Mononuclear cell (primary cell): ENCODE data around the gene WDR27. TPM values are rescaled to one million over a fixed set of nuclear protein-coding genes. Genes with fewer than 3 reads are reported as not detected.

Source experiments
- H3K27me3 ChIP-seq: 2 replicates; pipeline ENCODE4 v1.6.0; 2011; ENCODE audit warnings: low read length, control low read depth; ENCODE audit not compliant: insufficient read depth
- H3K4me1 ChIP-seq: 2 replicates; pipeline ENCODE4 v1.5.1; 2011; ENCODE audit warnings: mild to moderate bottlenecking, low read length, control low read depth; ENCODE audit not compliant: insufficient read depth
- H3K4me3 ChIP-seq: 2 replicates; pipeline ENCODE4 v1.5.1; 2011; ENCODE audit warnings: mild to moderate bottlenecking, low read length, moderate library complexity
- H3K9me3 ChIP-seq: 2 replicates; pipeline ENCODE4 v1.5.1; 2011; ENCODE audit warnings: low read depth, mild to moderate bottlenecking, control low read depth, low read length
- total RNA-seq: library from RNA; depleted of rRNA; stranded (reverse); fragments of >200 nt; gene quantifications from one replicate; pipeline ENCODE4 v1.2.3, GENCODE V29; 2012

The WDR27 gene
- total RNA-seq, 1 donor, result 8.3 TPM

DNA sequence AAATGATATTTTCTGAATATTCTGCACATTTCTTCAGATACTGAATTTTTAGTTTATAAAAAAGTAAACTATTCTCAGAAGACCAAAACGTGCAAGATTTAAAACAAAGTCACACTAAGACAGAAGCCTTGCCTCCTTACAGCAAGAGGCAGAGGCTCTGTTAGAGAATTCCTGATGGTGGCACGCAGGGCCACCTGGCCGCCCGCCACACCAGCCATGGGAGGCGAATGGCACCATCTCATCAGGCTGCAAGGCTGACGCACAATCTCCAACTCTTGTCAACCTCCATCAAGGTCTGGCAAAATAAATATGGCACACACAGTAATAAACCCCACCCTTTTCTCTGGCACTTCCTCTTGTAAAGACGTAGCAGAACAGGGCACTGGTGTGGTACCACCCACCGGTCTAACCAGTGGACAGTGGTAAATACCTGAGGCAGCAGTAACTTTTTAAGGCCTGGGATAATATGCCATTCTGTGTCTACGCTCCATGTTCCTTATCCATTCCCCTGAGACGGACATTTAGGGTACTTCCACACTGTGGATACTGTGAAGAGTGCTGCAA is 111.4 kb downstream of the WDR27 start:
- Histone ChIP-seq H3K4me1 (peaks cover 18% of the 10 kb centered on the region), H3K4me3 (no peak overlapping the region)

GRCh38 chr6:169589699-169590257 is 112.1 kb downstream of the WDR27 start:
- H3K27me3 ChIP-seq, result no peaks in the 10 kb centered on the region
- no peak overlapping the region for H3K4me3 ChIP-seq
- peaks cover 18% of the 10 kb centered on the region for H3K4me1 ChIP-seq
- no peaks in the 10 kb centered on the region for H3K9me3 ChIP-seq

More for the DNA sequence above, 111.4 kb downstream of the WDR27 start:
- Histone ChIP-seq H3K9me3 (no peaks in the 10 kb centered on the region), H3K27me3 (no peaks in the 10 kb centered on the region)

DNA sequence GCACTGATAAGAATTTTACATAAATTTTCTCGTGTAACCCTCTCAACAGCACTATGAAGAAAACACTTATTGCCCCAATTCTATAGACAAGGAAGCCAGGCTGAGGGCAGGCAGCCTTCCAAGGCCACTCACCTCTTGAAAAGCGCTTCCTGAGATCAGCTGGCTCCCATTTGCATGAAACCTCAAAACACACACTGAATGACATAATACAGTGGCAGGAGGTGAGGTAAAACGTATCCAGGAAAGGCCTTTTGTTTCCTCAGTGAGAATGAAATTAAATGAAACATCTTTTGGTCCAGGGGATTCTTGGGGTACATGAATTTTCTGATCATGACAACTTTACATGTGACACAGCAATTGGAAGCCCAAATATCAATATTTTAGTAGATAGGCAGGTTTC is 112.5 kb downstream of the WDR27 start:
- no peaks in the 10 kb centered on the region for H3K9me3 ChIP-seq
- H3K4me3 ChIP-seq, result no peak overlapping the region
- H3K4me1 ChIP-seq, result peaks cover 19% of the 10 kb centered on the region
- no peaks in the 10 kb centered on the region for H3K27me3 ChIP-seq

DNA sequence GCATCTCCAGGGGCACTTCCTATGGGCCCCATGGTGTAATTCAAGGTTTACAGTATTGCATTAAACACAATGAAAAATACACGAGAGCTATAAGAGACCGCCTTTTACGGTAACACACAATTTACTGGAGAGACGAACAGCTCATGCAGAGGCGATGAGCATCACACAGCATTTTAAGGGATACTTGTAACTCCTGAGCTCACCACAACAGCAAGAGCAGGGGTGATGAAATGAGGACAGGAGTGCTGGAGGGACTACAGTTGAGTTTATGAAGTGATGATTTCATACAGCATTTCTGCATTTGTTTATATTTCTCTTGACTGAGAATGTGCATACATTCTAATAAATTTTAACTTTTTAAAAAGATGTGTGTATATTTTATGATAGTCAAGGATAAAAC is 113.9 kb downstream of the WDR27 start:
- H3K4me1 ChIP-seq, result peaks cover 24% of the 10 kb centered on the region
- no peaks in the 10 kb centered on the region for H3K27me3 ChIP-seq
- no peaks in the 10 kb centered on the region for H3K9me3 ChIP-seq
- no peak overlapping the region for H3K4me3 ChIP-seq

DNA sequence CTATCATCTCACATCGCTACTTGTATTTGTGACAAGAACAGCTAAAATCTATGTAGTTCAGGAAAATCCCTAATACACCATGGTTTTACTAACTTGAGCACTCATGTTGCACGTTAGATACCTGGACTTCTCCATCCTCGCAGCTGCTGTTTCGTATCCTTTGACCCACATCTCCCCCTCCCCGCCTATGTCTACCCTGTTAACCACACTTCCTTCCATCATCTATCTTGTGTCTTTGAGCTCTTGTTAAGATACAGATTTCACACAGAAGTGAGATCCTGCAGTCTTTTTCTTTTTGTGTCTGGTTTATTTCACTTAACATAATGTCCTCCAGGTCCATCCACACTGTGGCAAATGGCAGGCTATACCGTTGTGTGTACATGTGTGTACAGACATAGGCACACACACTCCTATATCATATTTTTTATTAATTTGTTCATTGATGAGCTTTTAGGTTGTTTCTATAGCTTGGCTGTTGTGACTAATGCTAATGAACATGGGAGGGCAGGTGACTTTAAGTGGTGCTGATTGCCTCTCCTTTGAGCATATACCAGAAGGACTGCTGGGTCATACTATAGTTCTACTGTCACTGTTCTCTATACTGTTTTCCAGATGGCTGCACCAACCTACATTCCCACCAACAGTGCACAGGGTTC is 117.8 kb downstream of the WDR27 start:
- Histone ChIP-seq H3K4me3 (no peak overlapping the region), H3K27me3 (no peaks in the 10 kb centered on the region), H3K4me1 (peaks cover 12% of the 10 kb centered on the region), H3K9me3 (no peaks in the 10 kb centered on the region)

GRCh38 chr6:169579407-169580111 is 122.3 kb downstream of the WDR27 start:
- H3K4me3 ChIP-seq, result no peak overlapping the region
- H3K27me3 ChIP-seq, result no peaks in the 10 kb centered on the region
- no peaks in the 10 kb centered on the region for H3K9me3 ChIP-seq
- peaks cover 7% of the 10 kb centered on the region for H3K4me1 ChIP-seq

DNA sequence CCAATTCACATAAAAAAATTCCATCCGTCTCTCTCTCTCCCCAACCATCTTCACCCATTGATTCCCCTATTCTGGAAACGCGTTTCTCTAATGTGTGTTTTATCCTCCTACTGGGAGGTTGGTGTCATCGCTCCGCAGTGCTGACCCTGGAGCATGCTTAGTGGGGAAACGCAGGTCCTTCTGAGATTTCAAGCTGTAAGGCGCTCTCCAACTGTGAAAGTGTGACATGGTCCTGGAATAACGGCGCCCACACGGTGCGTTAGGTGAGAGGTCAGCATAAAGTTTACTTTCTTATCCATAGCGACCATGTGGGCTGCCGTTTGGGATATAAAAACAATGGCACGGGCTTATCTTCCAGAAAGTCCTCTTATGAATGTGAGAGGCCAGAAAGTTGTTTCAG is 123.9 kb downstream of the WDR27 start:
- H3K4me3 ChIP-seq, result no peak overlapping the region
- H3K9me3 ChIP-seq, result no peaks in the 10 kb centered on the region
- no peaks in the 10 kb centered on the region for H3K4me1 ChIP-seq
- H3K27me3 ChIP-seq, result no peaks in the 10 kb centered on the region

DNA sequence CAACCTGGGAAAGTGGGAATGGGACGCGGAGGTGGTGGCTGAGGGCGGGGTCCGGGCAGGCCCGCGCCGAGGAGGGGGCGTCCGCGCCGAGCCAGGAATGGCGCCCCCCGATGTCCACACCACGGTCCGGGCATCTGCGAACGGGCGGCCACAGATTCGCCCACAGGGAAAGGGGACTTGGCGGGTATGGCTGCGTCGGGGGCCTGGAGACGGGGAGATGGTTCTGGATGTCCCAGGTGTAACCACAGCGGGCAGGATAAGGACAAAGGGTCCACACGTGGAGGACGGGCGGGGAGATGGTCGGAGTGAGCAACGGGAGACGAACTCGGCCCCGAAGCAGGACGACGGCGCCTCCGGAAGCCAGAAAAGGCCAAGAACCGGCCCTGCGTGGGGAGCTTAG is 124.6 kb downstream of the WDR27 start:
- Histone ChIP-seq H3K9me3 (no peaks in the 10 kb centered on the region), H3K4me1 (no peaks in the 10 kb centered on the region), H3K4me3 (no peak overlapping the region), H3K27me3 (no peaks in the 10 kb centered on the region)

DNA sequence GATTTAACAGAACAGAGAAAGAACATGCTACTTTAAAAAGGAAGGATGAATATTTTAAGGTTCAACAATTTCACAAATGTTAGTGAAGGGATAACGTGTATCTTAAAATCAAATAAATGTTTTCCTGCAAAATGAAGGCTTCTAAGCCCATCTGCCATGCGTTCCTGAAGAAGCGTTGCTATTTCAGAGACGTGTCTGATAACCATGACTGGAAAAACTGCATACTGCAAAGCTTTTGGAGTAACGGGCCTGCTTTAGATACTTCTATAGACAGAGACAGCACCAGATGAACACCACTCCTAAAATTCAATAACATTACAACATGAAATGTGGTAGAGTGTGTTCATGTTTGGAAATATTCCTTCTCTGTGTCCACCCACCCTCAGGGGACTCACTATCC is 126.0 kb downstream of the WDR27 start:
- H3K4me3 ChIP-seq, result no peak overlapping the region
- no peaks in the 10 kb centered on the region for H3K27me3 ChIP-seq
- H3K9me3 ChIP-seq, result no peaks in the 10 kb centered on the region
- H3K4me1 ChIP-seq, result no peaks in the 10 kb centered on the region

GRCh38 chr6:169575365-169575764 is 126.5 kb downstream of the WDR27 start:
- H3K9me3 ChIP-seq, result no peaks in the 10 kb centered on the region
- H3K4me3 ChIP-seq, result no peak overlapping the region
- H3K4me1 ChIP-seq, result no peaks in the 10 kb centered on the region
- H3K27me3 ChIP-seq, result no peaks in the 10 kb centered on the region

GRCh38 chr6:169574420-169574819 is 127.4 kb downstream of the WDR27 start:
- Histone ChIP-seq H3K9me3 (no peaks in the 10 kb centered on the region), H3K27me3 (no peaks in the 10 kb centered on the region), H3K4me3 (no peak overlapping the region), H3K4me1 (no peaks in the 10 kb centered on the region)

GRCh38 chr6:169573883-169574282 is 127.9 kb downstream of the WDR27 start:
- H3K27me3 ChIP-seq, result no peaks in the 10 kb centered on the region
- no peak overlapping the region for H3K4me3 ChIP-seq
- no peaks in the 10 kb centered on the region for H3K4me1 ChIP-seq
- H3K9me3 ChIP-seq, result no peaks in the 10 kb centered on the region

DNA sequence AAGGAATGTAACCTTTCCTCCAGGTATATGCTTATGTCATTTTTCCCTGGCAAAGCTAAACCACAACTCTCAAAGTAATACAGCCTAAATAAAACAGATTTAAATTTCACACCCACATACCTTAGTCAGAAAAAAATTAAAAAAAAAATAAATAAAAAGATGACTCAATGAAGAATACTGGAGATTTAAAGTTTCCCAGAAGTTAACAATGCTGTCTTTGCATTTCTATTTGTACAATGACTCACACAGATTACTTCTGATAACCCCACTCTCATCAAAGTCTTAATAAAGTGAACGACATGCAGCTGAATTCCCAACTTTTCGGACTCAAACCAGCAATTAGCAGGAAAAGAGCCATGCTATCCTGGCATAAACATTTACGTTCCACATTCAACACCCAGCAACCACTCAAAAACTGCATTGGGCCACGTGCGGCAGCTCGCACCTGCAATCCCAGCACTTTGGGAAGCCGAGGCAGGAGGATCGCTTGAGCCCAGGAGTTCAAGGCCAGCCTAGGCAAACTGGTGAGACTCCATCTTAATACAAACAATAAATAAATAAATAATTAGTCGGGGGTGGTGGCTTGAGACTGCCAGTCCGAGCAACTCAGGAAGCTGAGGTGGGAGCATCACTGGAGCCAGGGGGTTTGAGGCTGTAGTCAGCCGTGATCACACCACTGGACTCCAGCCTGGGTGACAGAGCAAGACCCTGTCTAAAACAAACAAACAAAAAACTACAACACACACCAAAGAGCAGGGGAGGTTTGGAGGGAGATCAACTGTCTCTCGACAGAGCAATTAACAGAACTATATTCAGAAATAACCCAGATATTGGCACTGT is 130.5 kb downstream of the WDR27 start:
- Histone ChIP-seq H3K27me3 (no peaks in the 10 kb centered on the region), H3K9me3 (no peaks in the 10 kb centered on the region), H3K4me3 (no peak overlapping the region), H3K4me1 (no peaks in the 10 kb centered on the region)

GRCh38 chr6:169568314-169569087 is 133.3 kb downstream of the WDR27 start:
- no peak overlapping the region for H3K4me3 ChIP-seq
- no peaks in the 10 kb centered on the region for H3K9me3 ChIP-seq
- H3K4me1 ChIP-seq, result no peaks in the 10 kb centered on the region
- H3K27me3 ChIP-seq, result no peaks in the 10 kb centered on the region
